ENCODE data around the gene NR4A1.
"Not testable (repeated sequence)": the region's sequence is repeated elsewhere in the genome, so short reads cannot be mapped to it uniquely, and the experiment has no call there.

Gene NR4A1

DNA sequence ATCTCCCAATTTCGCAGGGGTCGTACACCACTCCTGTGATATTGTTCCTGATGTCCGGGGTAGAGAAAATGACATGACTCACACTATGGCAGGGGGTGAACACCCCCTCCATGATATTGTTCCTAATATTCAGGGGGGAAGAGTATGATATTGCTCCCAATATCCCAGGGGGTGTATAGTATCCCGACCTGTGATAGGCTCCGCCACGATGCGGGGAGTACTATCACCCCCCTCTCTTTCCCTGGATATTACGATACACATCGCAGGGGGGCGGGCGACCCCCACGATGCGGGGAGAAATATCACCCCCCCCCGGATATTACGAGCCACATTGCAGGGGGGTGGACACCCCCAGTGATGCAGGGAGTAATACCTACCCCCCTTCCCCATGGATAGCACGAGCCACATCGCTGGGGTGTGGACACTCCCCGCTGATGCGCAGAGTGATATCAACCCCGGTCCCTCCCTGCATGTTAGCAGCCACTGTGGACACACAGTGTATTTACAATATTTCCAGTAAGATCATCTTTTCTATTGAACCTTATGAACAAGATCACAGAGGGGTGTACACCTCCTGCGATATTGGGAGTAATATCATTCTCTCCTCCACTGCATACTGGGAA, 45.9 kb downstream of the NR4A1 start:
- DNase-seq (ENCODE audit: low read depth): no peak

DNA sequence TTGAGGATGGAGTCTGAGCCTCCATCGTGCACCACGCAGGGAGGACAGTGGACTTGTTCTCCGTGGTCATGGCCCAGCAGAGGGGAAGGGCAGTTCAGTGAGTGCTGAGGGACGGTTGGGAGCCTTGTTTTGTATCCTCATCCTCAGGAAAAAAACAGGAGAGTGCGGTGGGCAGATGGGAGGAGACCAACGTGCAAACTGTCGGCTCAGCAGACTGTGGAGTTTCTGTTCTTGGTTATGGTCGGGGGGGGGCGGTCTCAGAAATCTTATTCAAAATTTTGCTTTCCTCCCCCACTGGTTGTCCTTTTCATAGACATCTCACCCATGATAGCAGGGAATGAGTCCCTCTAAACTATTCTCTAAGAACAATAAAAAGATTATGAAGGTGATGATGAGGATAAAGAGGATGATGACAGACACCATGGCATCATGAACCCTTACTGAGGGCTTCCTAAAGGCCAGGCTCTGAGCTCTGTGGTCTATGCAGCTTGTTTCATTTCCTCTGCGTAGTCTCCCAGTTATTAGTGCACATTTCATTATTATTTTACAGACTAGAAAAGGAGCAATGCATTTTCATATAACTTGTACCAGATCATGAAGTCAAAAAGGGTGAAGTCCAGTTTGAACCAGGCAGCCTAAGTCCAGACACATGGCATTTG, 53.3 kb downstream of the NR4A1 start:
- not testable (repeated sequence) for DNase-seq (ENCODE audit: low read depth)

Measured in stimulated activated CD8-positive, alpha-beta memory T cell treated with anti-CD3 and anti-CD28 coated beads, Interleukin-15, amount 100 ng/mL, for 1 hour (primary cell).